NT2/D1 (cell line): ENCODE results near the gene FGFR3.
A peak's percentile ranks its signal among the peaks of the same experiment; 100 is the strongest.

Source experiments
- DNase-seq: peaks from one replicate; pipeline ENCODE4 v3.0.0-alpha.2; 2011; ENCODE audit warnings: low read depth, low spot score
- H3K27me3 ChIP-seq: 2 replicates; pipeline ENCODE4 v1.6.0; 2011; ENCODE audit warnings: mild to moderate bottlenecking; ENCODE audit not compliant: insufficient read length, insufficient read depth
- H3K36me3 ChIP-seq: 2 replicates; pipeline ENCODE4 v1.6.1; 2011; ENCODE audit warnings: mild to moderate bottlenecking, low read length, mixed read lengths; ENCODE audit not compliant: insufficient read depth, insufficient read length
- H3K4me1 ChIP-seq: 2 replicates; pipeline ENCODE4 v1.5.1; 2011; ENCODE audit not compliant: insufficient read depth, insufficient read length
- H3K4me3 ChIP-seq: 2 replicates; pipeline ENCODE4 v1.5.1; 2011; ENCODE audit warnings: low read depth; ENCODE audit not compliant: insufficient read length
- H3K9ac ChIP-seq: 2 replicates; pipeline ENCODE4 v1.6.0; 2011; ENCODE audit warnings: low read depth; ENCODE audit not compliant: insufficient read length
- H3K9me3 ChIP-seq: 2 replicates; pipeline ENCODE4 v1.5.1; 2011; ENCODE audit warnings: mild to moderate bottlenecking, low read length; ENCODE audit not compliant: insufficient read depth
- SUZ12 ChIP-seq: IDR thresholded peaks from 2 replicates; pipeline ENCODE4 v1.6.1; 2011; ENCODE audit not compliant: insufficient read length, insufficient read depth; ENCODE audit errors: extremely low read depth
- YY1 ChIP-seq: IDR thresholded peaks from 2 replicates; pipeline ENCODE4 v1.6.1; 2011; ENCODE audit not compliant: insufficient read length, insufficient read depth
- ZNF274 ChIP-seq: IDR thresholded peaks from 2 replicates; pipeline ENCODE4 v1.6.1; 2011; ENCODE audit warnings: mild to moderate bottlenecking, low read depth, low read length

FGFR3 gene

DNA sequence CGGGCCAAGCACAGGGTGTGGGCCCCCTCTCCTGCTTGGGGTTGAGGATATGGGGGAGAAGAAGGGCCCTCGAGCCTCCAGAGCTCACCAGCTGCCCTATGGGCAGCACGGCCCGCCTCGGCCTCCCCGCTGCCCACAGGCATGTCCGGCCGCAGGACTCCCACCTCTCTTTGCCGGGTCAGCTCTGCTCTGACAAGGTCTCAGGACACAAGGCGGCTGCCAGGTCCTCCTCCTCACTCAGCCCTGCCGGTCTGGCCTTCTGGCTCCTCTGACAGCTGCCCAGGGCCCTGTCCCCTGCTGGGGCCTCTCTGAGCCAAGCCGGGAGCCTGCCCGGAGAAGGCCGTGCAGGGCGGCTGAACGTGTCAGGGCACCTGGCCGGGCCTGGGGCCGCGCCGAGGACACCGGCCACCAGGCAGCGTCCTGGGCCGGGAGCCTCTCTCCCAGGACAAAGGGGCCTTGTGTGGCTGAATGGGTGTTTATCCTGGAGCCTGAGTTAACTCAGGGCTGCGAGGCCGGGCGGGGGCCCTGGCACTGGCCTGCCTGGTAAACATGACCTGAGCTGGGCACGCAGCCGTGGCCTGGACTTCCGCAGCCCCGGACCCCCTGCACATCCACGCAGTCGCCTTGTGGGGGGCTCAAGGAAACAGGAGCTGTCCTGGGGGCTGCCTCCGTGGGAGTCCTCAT, 46.0 kb upstream of the FGFR3 start:
- Histone ChIP-seq H3K9me3 (no peaks in the 10 kb centered on the region), H3K4me1 (peaks cover 44% of the 10 kb centered on the region), H3K36me3 (peaks cover 33% of the 10 kb centered on the region), H3K4me3 (no peak overlapping the region), H3K27me3 (no peaks in the 10 kb centered on the region), H3K9ac (peak overlapping the region; percentile 5)
- DNase-seq: no peak
- TF ChIP-seq SUZ12: no peak
- no peak for TF ChIP-seq ZNF274
- TF ChIP-seq YY1: no peak

DNA sequence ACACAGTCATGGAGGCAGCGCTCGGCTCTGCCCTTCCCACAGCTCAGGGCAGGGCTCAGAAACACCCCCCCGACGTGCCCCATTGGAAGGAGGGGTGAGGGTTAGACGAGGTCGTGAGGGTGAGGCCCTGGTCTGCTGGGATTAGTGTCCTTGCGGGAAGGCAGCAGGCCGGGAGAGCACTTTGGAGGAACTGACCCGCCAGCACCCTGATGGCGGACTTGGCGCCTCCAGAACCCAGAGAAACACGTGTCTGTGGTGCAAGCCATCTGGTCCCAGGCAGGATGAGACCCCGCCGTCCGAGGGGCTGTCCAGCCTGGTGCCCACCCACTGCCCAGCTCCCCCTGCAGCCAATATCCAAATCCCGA, 45.5 kb upstream of the FGFR3 start:
- Histone ChIP-seq H3K9ac (peak overlapping the region; percentile 32), H3K36me3 (peaks cover 28% of the 10 kb centered on the region), H3K9me3 (no peaks in the 10 kb centered on the region), H3K4me3 (no peak overlapping the region), H3K4me1 (peaks cover 50% of the 10 kb centered on the region), H3K27me3 (no peaks in the 10 kb centered on the region)
- TF ChIP-seq YY1: no peak
- TF ChIP-seq SUZ12: no peak
- TF ChIP-seq ZNF274: no peak
- DNase-seq: no peak

DNA sequence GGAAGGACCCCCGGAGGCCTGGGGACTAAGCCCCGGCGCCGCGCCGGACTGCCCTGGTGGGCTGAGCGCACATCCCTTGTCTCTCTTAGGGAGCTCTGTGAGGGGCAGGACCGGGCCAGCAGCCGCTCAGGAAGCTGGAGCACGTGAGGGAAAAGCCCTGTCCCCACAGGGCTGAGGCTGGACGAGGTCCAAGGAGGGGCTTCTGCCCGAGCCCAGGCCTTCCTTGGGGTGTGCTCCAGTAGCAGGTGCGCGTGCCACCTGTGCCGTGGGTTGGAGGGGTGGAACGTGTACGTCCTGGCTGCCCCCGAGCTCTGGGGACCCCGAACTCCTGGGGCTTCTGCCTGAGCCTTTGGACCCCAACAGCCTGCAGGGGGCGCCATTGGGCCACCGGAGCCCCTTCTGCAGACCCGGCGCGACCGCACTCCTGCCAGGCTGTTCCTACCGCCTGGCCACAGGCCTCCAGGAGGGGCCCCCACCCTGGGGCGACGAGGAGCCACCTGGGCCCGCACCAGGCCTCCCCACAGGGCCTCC, 44.6 kb upstream of the FGFR3 start:
- Histone ChIP-seq H3K27me3 (no peaks in the 10 kb centered on the region), H3K9me3 (no peaks in the 10 kb centered on the region), H3K9ac (peak overlapping the region; percentile 64), H3K4me3 (no peak overlapping the region), H3K4me1 (peaks cover 53% of the 10 kb centered on the region), H3K36me3 (peaks cover 23% of the 10 kb centered on the region)
- TF ChIP-seq YY1: no peak
- no peak for TF ChIP-seq ZNF274
- TF ChIP-seq SUZ12: no peak
- peak; percentile 74 for DNase-seq

DNA sequence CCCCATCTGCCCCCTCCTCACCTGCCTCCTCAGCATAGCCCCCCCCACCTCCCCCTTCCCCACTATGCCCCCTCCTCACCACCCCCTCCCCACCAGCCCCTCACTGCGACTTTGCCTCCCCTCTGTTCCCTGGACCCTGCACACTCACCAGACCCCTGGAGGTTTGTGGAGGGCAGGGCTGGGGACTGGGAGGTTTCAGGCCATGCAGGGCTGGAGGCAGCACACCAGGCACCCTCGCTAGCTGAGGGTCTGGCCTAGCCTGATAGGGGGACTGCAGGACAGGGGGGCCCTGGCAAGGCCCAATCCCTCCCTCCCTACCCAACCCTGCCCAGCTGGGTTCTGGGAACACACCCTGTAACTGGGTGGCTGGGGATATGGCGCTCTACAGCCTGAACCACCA, 43.7 kb upstream of the FGFR3 start:
- DNase-seq: no peak
- H3K4me3 ChIP-seq: no peak overlapping the region
- H3K9ac ChIP-seq: no peak overlapping the region
- no peaks in the 10 kb centered on the region for H3K27me3 ChIP-seq
- H3K4me1 ChIP-seq: peaks cover 53% of the 10 kb centered on the region
- TF ChIP-seq ZNF274 (no peak), YY1 (no peak), SUZ12 (no peak)
- H3K36me3 ChIP-seq: peaks cover 14% of the 10 kb centered on the region
- H3K9me3 ChIP-seq: no peaks in the 10 kb centered on the region

DNA sequence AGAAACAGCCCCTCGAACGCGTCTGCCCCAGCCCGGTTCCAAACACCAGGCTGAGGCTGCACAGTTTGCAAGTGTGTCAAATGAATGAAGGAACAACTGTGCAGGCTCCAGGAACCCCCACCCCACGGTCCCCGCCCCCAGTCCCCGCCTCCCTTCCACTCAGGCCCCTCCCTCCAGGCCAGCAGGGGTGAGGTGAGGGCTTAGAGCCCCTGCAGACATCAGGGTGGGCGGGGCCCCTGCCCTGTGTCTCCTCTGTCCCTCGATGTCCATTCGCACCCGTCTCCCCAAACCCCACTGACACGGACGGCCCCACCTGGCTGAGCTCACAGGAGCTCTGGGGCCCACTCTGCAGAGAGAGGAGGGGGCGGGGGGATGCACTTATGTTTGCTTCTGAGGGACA, 43.3 kb upstream of the FGFR3 start:
- no peak overlapping the region for H3K9ac ChIP-seq
- H3K4me1 ChIP-seq: peaks cover 57% of the 10 kb centered on the region
- H3K9me3 ChIP-seq: no peaks in the 10 kb centered on the region
- DNase-seq: no peak
- TF ChIP-seq YY1: no peak
- TF ChIP-seq SUZ12: no peak
- no peak for TF ChIP-seq ZNF274
- no peaks in the 10 kb centered on the region for H3K27me3 ChIP-seq
- no peak overlapping the region for H3K4me3 ChIP-seq
- peaks cover 10% of the 10 kb centered on the region for H3K36me3 ChIP-seq

DNA sequence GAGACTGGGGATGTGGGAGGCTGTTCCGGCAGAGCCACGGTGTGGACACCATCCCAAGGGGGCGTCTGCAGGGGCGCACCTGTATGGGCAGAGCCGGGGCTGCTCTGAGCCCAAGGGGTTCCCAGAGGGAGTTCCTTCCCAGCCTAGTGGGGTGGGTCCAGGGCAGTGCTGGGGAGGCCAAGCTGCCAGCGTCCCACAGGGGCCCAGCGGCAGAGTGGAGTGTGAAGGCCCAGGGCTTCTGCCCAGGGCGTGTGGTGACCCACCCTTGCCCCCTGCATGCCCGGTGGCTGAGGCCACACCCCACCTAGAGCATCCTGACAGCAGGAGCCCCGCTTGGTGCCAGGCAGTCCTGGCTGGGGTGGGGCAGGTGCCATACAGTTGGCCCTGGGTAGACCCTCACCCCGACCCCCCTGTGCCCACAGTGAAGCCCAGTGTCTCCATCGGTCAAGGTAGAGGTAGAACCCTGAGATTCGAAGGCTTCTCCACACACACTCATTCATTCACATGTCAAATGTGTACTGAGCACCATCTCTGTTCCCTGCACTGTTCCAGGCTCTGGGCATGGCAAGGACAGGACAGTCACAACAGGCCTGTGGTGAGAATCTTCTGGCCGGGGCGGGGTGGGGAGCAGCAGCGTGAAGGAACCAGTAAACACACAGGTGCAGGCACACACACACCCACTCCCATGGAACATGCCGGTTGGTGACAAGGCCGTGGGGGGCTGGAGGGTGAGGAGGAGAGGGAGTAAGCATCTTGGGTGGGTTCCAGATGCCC, 42.5 kb upstream of the FGFR3 start:
- Histone ChIP-seq H3K27me3 (no peaks in the 10 kb centered on the region), H3K9me3 (no peaks in the 10 kb centered on the region), H3K36me3 (peaks cover 3% of the 10 kb centered on the region), H3K9ac (no peak overlapping the region), H3K4me1 (peaks cover 61% of the 10 kb centered on the region), H3K4me3 (no peak overlapping the region)
- no peak for DNase-seq
- TF ChIP-seq ZNF274: no peak
- TF ChIP-seq SUZ12: no peak
- no peak for TF ChIP-seq YY1
